Fibroblast of upper back skin (primary cell): ENCODE measurements around the gene WASL.

Source experiments
- DNase-seq: peaks from one replicate; pipeline ENCODE4 v3.0.0-alpha.2; 2013

The WASL gene

DNA sequence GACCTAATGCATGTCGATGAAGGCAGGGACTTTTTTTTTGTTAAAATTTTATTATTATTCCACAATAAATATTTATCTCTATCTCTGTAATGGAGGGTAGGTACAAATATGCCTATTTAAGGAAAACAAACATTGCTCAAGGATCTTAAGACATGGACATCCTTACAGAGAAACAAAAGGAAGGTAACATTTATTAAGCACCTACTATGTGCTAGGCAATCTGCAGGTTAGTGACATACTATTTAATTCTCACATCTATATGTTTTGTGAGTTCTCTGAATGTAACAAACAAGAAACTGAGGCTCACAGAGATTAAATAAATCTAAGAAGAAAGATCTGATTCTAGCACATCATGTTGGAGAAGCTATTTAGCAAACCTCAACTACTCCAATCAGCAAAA is 61.1 kb downstream of the WASL start:
- DNase-seq, result no peak

GRCh38 chr7:123687161-123687560 is 61.6 kb downstream of the WASL start:
- no peak for DNase-seq

- peak; percentile 72 for DNase-seq
These were observed 66.1 kb downstream of the WASL start for GRCh38 chr7:123682690-123683089.

GRCh38 chr7:123681561-123681960 is 67.2 kb downstream of the WASL start:
- no peak for DNase-seq

GRCh38 chr7:123680580-123680979 is 68.2 kb downstream of the WASL start:
- DNase-seq, result no peak

GRCh38 chr7:123679614-123680013 is 69.2 kb downstream of the WASL start:
- no peak for DNase-seq

GRCh38 chr7:123677061-123677715 is 71.6 kb downstream of the WASL start:
- DNase-seq, result no peak

GRCh38 chr7:123675181-123675473 is 73.7 kb downstream of the WASL start:
- DNase-seq, result peak; percentile 60

GRCh38 chr7:123674399-123675180 is 74.2 kb downstream of the WASL start:
- peak; percentile 53 for DNase-seq

DNA sequence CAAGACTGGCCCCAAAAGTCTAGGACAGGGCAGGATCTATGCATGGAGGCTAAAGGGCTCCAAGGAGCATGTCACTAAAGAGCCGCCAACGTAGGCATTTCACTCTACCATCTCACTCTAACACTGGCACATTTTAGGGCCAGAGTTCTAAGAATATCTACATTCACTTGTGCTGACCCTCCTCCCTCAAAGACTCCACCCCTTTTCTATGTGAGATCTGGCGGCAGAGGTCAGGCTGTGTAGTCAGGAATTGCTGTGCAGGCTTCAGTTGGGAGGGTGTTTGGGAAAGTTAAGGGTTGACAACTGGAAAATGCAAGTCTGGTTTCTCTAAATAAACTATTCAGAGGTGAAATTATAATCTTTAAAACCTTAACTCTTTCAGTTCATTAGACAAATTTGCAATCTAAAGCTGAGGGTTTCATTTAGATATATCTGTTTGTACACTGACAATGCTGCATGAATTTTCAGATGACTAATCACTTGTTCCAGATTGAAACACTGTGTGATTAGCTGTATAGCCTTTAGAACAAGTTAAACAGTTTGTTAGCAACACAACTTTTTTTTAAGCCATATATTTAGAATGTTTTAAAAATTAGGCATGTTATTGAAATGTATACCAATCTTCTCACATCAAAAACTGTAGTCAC is 74.9 kb downstream of the WASL start:
- DNase-seq, result no peak

GRCh38 chr7:123673137-123673732 is 75.6 kb downstream of the WASL start:
- DNase-seq, result no peak

DNA sequence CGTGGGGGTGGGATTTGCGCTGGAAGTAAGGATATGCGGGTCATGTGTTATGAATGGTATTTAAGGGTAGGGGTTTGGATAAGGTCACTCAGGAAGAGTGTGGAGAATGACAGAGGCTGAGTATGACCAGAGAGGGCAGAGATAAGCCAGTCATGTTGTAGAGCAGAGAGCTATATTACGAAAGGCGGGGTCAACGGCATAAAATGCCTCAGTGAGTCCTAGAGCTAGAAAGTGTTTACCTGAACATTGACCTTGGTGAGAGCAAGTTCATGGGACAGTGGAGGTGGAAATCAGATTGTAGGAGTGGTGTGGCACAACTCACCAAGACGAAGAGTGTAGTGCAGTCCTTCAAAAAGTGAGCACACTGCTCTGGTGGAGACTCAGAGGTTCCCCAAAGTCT is 79.3 kb downstream of the WASL start:
- DNase-seq, result no peak

DNA sequence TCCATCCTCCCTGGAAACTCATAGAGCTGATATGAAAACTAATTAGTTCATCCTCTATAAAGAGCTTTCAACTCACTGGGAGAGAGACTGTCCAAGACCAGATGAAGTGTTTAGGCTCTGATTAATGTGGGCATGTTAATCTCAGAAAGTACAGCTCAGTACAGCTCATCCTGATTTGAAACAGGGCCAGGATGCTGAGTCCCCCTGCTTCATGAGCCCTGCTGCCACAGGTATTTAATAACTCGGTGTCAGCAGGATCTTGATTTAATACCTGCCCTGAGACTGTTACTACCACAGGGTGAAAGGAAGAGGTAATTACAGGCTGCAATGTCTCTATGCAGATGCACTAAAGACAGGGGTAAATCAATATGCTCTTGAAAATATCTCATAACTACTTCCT is 82.3 kb downstream of the WASL start:
- peak; percentile 9 for DNase-seq

DNA sequence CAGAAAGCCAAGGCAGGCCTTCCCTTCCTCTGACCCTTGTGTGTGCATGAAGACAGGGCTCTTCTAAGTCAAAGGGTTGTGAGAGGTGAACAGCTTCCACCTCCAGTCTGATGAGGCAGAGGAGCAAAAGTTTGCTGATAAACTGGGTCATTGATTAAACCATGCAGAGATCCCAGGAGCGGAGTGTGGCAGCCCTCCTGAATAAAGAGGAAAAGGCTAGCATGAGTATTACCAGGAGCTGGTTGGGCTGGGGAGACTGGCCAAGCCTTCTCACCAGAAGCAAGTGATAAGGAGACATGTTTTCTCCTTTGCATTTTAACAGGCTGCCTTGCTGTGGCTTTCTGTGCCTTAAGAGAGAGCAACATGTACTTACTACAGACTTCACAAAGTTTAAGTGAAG is 82.9 kb downstream of the WASL start:
- DNase-seq, result no peak

- no peak for DNase-seq
These were observed 83.6 kb downstream of the WASL start for GRCh38 chr7:123665157-123665556.

GRCh38 chr7:123663200-123663599 is 85.6 kb downstream of the WASL start:
- no peak for DNase-seq

- DNase-seq, result no peak
These were observed 86.0 kb downstream of the WASL start for GRCh38 chr7:123662755-123663154.

DNA sequence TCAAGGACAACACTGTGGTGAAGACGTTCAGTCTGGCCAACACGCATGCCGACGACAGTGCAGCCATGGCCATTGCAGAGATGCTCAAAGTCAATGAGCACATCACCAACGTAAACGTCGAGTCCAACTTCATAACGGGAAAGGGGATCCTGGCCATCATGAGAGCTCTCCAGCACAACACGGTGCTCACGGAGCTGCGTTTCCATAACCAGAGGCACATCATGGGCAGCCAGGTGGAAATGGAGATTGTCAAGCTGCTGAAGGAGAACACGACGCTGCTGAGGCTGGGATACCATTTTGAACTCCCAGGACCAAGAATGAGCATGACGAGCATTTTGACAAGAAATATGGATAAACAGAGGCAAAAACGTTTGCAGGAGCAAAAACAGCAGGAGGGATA is 86.5 kb downstream of the WASL start:
- DNase-seq, result no peak

- DNase-seq, result no peak
These were observed 87.0 kb downstream of the WASL start for GRCh38 chr7:123661765-123662164.

GRCh38 chr7:123660514-123661354 is 88.1 kb downstream of the WASL start:
- no peak for DNase-seq

GRCh38 chr7:123658023-123658422 is 90.8 kb downstream of the WASL start:
- no peak for DNase-seq

DNA sequence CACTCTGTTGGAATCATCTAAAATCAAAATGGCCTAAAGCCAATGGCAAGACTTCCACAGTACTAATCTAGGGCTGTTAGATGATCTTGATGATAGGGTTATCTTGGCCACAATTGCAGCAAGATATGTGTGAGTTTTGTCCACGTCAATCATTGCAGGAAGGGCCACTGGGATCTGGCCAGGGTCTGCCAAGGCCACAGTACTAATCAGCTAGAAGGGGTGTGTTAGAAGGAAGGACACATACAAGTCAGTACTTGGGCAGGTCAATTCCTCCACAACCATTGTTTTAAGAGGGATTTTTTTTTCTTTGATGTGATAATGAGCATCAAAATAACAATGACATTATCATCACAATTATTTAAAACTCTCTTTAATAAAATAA is 91.5 kb downstream of the WASL start:
- DNase-seq, result no peak
